GM19328 (cell line): ENCODE measurements around the gene POLH.
"Not testable (repeated sequence)": the region's sequence is repeated elsewhere in the genome, so short reads cannot be mapped to it uniquely, and the experiment has no call there.

Experiments used
- ATAC-seq: cut with Tn5 transposase; IDR thresholded peaks from one replicate; pipeline ENCODE4 v1.9.1; 2021; ENCODE audit warnings: mild to moderate bottlenecking, moderate library complexity; ENCODE audit not compliant: unreplicated experiment

Gene POLH

DNA sequence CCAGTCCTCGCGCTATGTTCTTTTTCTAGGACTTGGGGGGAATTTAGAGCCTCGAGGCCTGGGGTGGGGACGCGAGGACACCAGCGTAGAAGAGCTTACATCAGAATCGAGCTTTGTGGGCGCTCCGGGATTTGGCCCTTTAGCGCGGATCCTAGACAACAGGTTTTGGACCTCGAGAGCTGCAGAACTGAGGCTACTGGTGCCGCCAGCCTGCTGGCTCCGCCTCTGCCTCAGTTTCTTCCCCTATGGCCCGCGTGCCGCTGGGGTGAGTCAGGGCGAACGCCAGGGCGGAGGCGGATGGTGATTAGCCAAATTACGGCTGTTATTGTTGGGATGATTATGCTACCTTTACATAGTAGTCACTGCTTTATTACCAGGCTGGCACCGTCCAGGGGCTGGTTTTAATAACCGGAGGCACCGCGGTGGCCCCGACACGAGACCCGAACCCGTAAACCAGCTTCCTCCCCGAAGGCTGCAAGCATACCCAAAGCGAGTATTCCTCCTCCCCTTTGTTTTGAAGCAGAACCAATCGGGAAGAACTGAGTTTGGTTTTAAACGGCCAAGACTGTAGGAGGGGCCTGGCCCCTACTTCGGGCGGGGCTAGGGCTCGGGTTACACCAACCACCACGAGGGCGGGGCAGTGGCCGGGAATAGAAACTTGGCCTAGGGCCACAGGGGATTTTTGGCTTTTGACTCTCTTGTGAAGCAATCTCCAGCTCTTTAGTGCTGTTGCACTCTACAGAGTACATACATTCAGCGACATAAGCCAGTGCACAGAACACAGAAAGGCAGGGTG is 53.7 kb downstream of the POLH start:
- ATAC-seq, result peak; percentile 71

GRCh38 chr6:43630980-43631619 is 55.1 kb downstream of the POLH start:
- ATAC-seq, result no peak

GRCh38 chr6:43633002-43633401 is 57.0 kb downstream of the POLH start:
- not testable (repeated sequence) for ATAC-seq

- ATAC-seq, result no peak
Observed at GRCh38 chr6:43634702-43635303, 58.8 kb downstream of the POLH start.

GRCh38 chr6:43635387-43636307 is 59.7 kb downstream of the POLH start, which contains the start of gene MAD2L1BP:
Gene MAD2L1BP, plus strand, starts transcription at chr6:43635840. Its CDS starts 36 bp downstream, at chr6:43635876.
- peak; percentile 68 for ATAC-seq

DNA sequence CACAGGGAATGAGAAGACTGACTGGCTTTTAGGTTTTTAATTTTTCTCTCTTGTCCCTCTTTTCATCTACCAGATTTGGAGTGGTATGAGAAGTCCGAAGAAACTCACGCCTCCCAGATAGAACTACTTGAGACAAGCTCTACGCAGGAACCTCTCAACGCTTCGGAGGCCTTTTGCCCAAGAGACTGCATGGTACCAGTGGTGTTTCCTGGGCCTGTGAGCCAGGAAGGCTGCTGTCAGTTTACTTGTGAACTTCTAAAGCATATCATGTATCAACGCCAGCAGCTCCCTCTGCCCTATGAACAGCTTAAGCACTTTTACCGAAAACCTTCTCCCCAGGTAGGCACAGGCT is 60.3 kb downstream of the POLH start:
- ATAC-seq, result no peak

DNA sequence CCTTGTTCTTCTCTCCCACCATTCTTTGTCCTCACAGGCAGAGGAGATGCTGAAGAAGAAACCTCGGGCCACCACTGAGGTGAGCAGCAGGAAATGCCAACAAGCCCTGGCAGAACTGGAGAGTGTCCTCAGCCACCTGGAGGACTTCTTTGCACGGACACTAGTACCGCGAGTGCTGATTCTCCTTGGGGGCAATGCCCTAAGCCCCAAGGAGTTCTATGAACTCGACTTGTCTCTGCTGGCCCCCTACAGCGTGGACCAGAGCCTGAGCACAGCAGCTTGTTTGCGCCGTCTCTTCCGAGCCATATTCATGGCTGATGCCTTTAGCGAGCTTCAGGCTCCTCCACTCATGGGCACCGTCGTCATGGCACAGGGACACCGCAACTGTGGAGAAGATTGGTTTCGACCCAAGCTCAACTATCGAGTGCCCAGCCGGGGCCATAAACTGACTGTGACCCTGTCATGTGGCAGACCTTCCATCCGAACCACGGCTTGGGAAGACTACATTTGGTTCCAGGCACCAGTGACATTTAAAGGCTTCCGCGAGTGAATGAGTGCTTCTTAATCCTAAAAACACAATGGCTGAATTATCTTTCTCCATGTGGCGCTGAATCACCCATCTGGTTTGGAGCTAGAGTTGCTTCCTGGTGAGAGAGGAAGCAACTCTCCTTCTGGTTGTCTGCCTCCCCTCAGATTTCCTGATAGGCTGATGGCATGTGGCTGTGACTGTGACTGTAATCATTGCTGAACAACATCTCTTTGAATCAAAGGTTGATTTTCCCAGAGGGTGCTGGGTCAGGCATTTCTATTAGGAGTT is 64.2 kb downstream of the POLH start:
- ATAC-seq, result no peak

GRCh38 chr6:43644940-43645612 is 69.1 kb downstream of the POLH start, which contains the start of gene RSPH9:
Gene RSPH9, plus strand, starts transcription at chr6:43645036. Its CDS starts 63 bp downstream, at chr6:43645099.
- ATAC-seq, result no peak

GRCh38 chr6:43645613-43645964 is 69.6 kb downstream of the POLH start:
- no peak for ATAC-seq

DNA sequence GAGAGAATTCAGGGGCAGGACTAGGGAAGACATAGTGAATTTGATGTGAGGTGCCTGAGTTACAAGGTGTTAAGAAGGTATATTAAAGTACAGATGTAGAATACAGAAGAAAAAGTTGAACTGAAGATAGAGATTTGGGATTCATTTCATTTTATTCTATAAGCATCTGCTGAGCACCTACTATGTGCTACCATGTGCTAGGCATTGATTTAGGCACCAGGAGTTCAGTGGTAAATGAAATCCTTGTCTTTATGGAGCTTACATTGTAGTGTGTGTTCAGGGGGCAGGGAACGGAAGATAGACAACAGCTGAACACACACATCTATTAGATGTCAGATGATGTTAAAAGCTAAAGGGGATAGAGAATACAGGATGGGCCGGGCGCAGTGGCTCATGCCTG is 71.6 kb downstream of the POLH start:
- ATAC-seq, result no peak

- no peak for ATAC-seq
Observed at GRCh38 chr6:43648248-43648647, 72.3 kb downstream of the POLH start.

GRCh38 chr6:43652822-43653221 is 76.8 kb downstream of the POLH start:
- not testable (repeated sequence) for ATAC-seq

GRCh38 chr6:43657221-43657802 is 81.3 kb downstream of the POLH start:
- no peak for ATAC-seq

DNA sequence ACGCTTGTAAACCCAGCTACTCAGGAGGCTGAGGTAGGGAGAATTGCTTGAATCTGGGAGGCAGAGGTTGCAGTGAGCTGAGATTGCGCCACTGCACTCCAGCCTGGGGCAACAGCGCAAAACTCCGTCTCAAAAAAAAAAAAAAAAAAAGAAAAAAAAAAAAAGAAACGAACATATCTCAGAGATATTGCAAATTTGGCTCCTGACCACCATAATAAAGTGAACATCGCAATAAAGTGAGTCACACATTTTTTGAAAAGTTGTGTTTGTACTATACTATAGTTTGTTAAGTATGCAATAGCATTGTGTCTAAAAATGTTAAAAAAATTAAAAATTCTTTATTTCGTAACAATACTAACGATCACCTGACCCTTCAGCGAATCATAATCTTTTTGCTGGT is 82.2 kb downstream of the POLH start:
- no peak for ATAC-seq

DNA sequence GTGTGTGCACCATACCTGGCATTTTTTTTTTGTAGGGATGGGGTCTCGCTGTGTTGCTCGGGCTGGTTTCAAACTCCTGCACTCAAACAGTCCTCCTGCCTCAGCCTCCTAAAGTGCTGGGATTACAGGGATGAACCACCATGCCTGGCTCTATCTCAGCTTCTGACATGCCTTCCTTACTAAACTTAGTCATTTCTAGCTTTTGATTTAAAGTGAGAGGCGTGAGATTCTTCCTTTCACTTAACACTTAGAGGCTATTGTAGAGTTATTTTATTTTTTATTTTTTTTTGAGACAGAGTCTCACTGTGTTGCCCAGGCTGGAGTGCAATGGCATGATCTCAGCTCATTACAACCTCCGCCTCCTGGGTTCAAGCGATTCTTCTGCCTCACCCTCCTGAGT is 87.0 kb downstream of the POLH start:
- ATAC-seq, result not testable (repeated sequence)
